Activated CD4-positive, alpha-beta memory T cell treated with anti-CD3 and anti-CD28 coated beads for 36 hours (primary cell): ENCODE data around the gene COA8. TPM values are rescaled to one million over a fixed set of nuclear protein-coding genes. Genes with fewer than 3 reads are reported as not detected.

Experiments used
- CTCF ChIA-PET: fragments of 350-600 bp; sonication (Branson Sonifier 250); formaldehyde crosslinking; loops from one replicate; lab custom pipeline; 2021; ENCODE audit warnings: antibody characterized with exemption, inconsistent platforms; lab: Charles Lee
- POLR2A ChIA-PET: fragments of 350-600 bp; sonication (Branson Sonifier 250); formaldehyde crosslinking; loops from one replicate; lab custom pipeline; 2021; ENCODE audit warnings: antibody characterized with exemption; lab: Charles Lee
- DNase-seq: peaks from one replicate; pipeline ENCODE4 v3.0.0-alpha.2; 2020
- H3K27ac Mint-ChIP-seq: one replicate; pipeline ENCODE4 v1.8.0; 2021; ENCODE audit warnings: mixed read lengths
- H3K27me3 Mint-ChIP-seq: one replicate; pipeline ENCODE4 v1.8.0; 2021; ENCODE audit warnings: mixed read lengths
- H3K36me3 Mint-ChIP-seq: one replicate; pipeline ENCODE4 v1.8.0; 2021; ENCODE audit warnings: mixed read lengths
- H3K4me1 Mint-ChIP-seq: one replicate; pipeline ENCODE4 v1.8.0; 2021; ENCODE audit warnings: low read depth, mixed read lengths
- H3K4me3 Mint-ChIP-seq: one replicate; pipeline ENCODE4 v1.8.0; 2021; ENCODE audit warnings: mild to moderate bottlenecking, mixed read lengths
- H3K9me3 Mint-ChIP-seq: one replicate; pipeline ENCODE4 v1.8.0; 2021; ENCODE audit warnings: mixed read lengths
- intact Hi-C: fragments of 100-400 bp; cut with micrococcal nuclease; formaldehyde crosslinking; loops from one replicate; pipeline ENCODE4 v1.15.1; 2023
- total RNA-seq, 2 experiments: library from RNA; stranded (reverse); gene quantifications; one replicate each; pipeline ENCODE4 v1.2.3, GENCODE V29; 2021

The COA8 gene
- total RNA-seq, 2 experiments from 2014 or later, result 46.2 to 48.9 TPM

DNA sequence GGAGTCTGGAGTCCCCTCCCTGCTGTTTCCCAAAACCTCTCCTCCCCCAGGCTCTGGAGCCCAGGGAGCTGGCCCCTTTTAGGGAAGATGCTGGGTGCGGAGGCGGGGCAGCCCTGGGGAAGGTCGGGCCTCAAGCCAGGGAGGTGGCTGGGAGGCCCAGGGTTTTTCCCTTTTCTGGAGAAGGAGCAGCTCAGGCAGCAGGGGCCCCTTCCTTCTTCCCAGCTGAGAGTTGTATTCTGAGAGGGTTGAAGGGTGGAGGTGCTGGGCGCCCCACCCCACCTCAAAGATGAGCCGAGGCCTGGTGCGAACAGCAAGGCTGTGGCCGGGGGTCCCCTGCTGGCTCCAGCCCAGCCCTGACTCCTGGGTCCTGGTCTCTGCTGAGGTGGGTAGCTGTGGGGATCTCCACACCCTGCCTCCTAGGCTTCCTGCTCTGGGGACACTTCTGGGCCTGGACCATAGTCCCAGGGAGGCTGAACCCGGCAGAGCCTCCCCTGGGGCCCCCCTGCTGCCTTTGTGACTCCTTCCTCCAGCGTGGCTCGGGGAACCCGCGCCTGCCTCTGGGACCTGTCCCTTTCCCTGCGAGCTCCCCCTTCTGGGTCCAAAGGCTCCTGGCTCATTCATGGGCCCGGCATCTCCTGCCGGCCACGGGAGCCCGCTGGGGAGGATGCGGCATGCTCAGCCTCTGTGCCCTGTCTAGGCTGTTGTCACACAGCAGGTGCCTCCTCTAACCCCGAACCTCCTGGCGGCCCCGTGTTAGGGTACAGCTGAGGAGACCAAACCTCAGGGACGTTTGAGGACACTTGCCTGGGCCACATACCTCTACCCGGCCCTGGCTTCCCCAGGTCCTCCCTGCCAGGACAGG lies 29.4 kb upstream of the COA8 start:
- DNase-seq, result no peak
- H3K27me3 Mint-ChIP-seq, result no peaks in the 10 kb centered on the region
- POLR2A ChIA-PET, result no interaction called here
- no peaks in the 10 kb centered on the region for H3K9me3 Mint-ChIP-seq
- no peak overlapping the region for H3K4me3 Mint-ChIP-seq
- H3K36me3 Mint-ChIP-seq, result peaks cover 4% of the 10 kb centered on the region
- intact Hi-C loops, result no loop called here
- H3K4me1 Mint-ChIP-seq, result peaks cover 25% of the 10 kb centered on the region
- CTCF ChIA-PET, result interaction anchor here (1.3 kb wide), 1 partner anchor 14 kb away, joined by 4 read pairs; no protein-coding TSS in a partner anchor
- H3K27ac Mint-ChIP-seq, result no peak overlapping the region

DNA sequence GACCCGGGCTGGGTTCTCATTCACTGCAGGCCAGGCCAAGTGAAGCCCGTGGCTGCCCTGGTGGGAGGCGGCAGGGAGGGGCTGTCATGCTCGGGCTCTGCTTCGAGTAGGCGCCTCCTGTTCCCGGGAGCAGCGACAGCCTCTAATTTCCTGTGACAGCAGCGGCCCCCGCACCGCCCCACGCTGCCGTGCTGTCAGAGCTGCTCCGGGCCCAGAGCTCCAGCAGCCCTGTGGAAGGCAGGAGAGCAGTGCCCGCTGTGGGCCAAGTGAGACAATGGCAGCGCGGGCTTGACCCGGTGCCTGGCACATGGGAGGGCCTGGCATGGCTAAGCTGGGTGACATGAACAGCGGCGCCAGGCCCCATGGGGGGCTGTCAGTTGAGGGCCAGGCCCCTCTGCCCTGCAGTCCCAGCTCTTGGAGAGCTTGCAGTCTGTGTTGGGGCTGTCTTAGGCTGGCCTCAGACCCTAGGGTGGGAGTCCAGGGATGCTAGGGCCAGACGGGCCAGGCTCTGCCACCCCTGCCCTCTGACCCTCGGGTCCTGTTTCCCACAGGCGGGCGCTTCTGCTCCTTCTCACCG lies 28.7 kb upstream of the COA8 start:
- Mint-ChIP-seq H3K27me3 (no peaks in the 10 kb centered on the region), H3K9me3 (no peaks in the 10 kb centered on the region), H3K4me3 (no peak overlapping the region), H3K4me1 (peaks cover 23% of the 10 kb centered on the region), H3K27ac (no peak overlapping the region), H3K36me3 (peaks cover 4% of the 10 kb centered on the region)
- POLR2A ChIA-PET, result no interaction called here
- no peak for DNase-seq
- CTCF ChIA-PET, result no interaction called here
- intact Hi-C loops, result no loop called here

DNA sequence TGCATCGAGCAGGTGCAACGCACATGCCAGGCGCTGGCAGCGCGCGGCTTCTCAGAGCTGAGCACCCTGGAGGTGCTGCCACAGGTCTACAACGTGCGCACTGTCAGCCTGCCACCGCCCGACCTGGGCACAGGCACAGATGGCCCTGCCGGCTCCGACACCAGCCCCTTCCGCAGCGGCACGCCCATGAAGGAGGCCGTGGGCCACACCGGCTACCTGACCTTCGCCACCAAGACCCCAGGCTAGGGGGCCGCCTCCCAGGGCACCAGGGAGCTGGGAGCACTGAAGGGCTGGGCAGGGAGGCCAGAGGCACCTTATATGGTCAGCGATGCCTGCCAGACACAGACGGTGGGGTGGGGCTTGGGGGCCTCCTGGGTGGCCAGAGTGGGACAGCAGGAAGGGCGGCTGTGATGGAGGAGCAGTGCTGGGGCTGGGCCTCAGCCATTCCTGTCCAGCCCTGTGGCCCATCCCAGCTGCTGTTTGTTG lies 28.1 kb upstream of the COA8 start:
- DNase-seq, result no peak
- peaks cover 4% of the 10 kb centered on the region for H3K36me3 Mint-ChIP-seq
- peaks cover 21% of the 10 kb centered on the region for H3K4me1 Mint-ChIP-seq
- POLR2A ChIA-PET, result no interaction called here
- H3K4me3 Mint-ChIP-seq, result no peak overlapping the region
- H3K27ac Mint-ChIP-seq, result no peak overlapping the region
- H3K27me3 Mint-ChIP-seq, result no peaks in the 10 kb centered on the region
- intact Hi-C loops, result no loop called here
- CTCF ChIA-PET, result no interaction called here
- no peaks in the 10 kb centered on the region for H3K9me3 Mint-ChIP-seq

DNA sequence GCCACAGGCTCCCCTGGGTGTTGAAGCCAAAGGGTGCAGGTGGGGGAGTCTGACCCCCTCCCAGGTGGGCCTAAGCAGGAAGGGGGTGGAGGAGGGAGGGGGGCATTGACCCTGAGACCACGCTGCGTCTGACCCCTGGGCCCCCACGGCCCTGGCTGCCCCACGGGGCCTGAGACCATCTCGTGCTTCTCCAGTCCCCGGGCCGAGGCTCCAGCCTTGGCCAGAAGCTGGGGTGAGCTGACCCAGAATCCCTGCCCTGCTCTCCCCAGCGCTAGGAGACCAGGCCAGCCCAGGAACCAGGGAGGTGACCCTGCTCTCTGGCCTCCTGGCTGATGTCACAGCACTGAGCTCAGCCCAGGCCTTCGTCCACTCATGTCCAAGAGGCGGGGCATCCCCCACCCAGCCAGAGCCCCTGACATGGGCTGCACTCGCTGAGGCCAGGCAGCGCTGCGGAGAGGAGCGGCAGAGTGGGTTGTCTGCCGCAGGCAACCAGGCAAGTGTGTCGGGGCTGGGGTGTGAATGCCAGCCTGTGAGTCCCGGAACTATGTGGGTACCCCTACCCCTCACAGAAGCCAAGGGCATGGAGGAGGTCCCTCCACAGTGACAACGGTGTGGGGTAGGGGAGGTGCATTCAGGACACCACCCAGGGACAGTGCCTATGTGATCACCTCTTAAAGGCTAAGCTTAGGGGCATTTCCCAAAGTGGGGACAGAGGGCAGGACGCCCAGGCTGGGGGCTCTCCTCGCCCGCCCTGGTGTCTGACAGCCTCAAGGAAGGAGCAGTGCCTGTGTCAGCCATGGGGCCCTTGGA lies 27.5 kb upstream of the COA8 start:
- CTCF ChIA-PET, result no interaction called here
- Mint-ChIP-seq H3K27ac (no peak overlapping the region), H3K4me1 (peaks cover 14% of the 10 kb centered on the region), H3K9me3 (no peaks in the 10 kb centered on the region), H3K27me3 (no peaks in the 10 kb centered on the region), H3K4me3 (no peak overlapping the region), H3K36me3 (peaks cover 4% of the 10 kb centered on the region)
- intact Hi-C loops, result no loop called here
- no peak for DNase-seq
- POLR2A ChIA-PET, result no interaction called here

DNA sequence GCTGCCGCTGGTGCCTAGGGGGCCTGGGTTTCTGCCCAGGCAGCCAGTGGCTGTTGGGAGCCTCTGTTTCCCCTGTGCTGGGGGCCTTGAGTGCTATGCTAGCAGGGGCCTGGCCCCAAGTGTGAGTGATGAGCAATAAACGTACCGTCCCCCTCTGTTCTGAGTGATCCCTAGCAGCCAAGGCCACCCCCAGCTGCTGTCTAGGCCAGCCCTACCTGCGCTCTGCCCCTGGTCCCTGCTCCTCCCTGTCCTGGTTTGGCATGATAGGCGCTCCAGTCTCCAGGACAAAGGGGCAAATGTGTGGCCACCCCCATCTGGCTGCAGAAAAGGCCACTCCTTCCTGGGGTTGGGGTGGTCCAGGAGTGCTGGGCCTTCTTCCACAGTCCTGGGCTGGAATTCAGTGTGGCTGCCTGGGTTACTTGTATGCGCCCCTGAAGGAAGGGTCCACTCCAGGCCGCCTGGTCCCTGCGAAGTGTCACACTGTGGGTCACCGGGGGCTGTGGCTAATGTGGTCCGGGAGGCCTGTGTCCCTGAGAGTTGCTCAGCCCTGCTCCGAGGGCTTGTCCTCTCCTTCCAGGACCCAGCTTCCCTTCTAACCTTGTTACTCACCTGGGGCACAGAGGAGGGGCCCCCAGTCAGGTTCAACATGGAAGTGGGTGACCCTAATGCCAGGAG lies 26.7 kb upstream of the COA8 start:
- POLR2A ChIA-PET, result no interaction called here
- H3K27me3 Mint-ChIP-seq, result no peaks in the 10 kb centered on the region

DNA sequence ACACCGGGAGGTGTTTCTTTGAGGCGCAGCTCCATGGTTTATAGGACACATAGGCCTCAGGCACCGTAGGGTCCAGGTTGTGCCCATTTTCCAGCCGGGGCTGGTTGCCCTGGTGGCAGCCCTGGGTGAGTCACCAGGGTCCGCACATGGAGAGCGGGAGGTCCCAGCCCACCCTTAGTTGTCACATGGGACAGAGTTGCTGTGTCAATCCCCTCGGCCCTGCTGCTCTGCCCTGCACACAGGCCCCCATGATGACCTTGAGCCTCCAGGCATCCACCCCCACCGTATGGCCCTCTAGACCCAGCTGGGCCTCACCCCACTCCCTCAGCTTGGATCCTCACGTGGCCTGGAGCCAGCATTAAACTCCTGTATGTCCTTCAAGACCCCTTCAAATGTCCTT lies 26.1 kb upstream of the COA8 start:
- POLR2A ChIA-PET, result no interaction called here
- Mint-ChIP-seq H3K9me3 (no peaks in the 10 kb centered on the region), H3K27ac (no peak overlapping the region), H3K36me3 (no peaks in the 10 kb centered on the region), H3K27me3 (no peaks in the 10 kb centered on the region), H3K4me1 (peaks cover under 1% of the 10 kb centered on the region), H3K4me3 (no peak overlapping the region)
- intact Hi-C loops, result no loop called here
- CTCF ChIA-PET, result interaction anchor here (1.0 kb wide), 2 partner anchors 10 to 38 kb away, joined by 4 to 5 read pairs; no protein-coding TSS in a partner anchor
- no peak for DNase-seq

More for the DNA sequence above, 26.7 kb upstream of the COA8 start:
- no peak overlapping the region for H3K4me3 Mint-ChIP-seq
- peaks cover 7% of the 10 kb centered on the region for H3K4me1 Mint-ChIP-seq
- CTCF ChIA-PET, result interaction anchor here (1.0 kb wide), 1 partner anchor 37 kb away, joined by 5 read pairs; no protein-coding TSS in a partner anchor
- intact Hi-C loops, result no loop called here
- peaks cover 4% of the 10 kb centered on the region for H3K36me3 Mint-ChIP-seq
- DNase-seq, result no peak
- no peak overlapping the region for H3K27ac Mint-ChIP-seq
- H3K9me3 Mint-ChIP-seq, result no peaks in the 10 kb centered on the region

DNA sequence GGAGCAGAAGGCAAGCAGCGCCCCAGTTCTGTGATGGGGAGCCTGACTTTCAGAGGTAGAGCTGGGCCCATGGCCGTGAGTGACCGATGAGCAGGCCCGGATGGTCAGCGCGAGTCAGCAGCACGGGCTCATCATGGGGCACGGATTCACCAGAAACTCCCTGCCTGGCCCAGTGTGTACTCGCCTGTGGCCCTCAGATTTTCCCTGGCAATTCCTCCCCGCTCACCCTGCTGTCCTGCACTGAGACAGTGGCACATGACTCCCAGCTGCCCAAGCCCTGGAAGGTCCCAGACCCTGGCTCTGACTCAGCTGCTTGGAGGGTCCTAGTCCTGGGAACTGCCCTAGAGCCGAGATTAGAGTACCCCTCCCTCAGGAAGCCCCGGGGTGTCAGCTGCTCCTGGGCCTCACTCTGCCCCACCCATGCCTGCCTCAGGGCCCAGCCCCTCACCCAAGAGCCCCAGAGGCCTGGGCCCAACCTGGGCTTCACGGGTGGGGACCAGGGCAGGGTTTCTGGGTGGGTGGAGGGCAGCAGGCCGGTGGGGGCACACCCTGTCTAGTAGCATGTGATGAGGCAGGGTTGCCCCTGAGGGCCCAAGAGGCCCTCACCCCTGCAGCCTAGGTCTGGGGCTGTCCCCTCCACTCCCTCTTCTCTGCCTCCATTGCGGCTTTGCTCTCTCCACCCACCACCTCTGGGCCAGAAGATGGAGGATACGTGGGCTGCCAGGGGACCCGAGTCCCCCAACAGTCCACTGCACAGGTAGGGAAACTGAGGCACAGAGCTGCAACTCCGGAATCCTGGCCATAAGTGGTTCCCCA lies 25.4 kb upstream of the COA8 start:
- Mint-ChIP-seq H3K27ac (no peak overlapping the region), H3K27me3 (no peaks in the 10 kb centered on the region), H3K4me1 (no peaks in the 10 kb centered on the region), H3K4me3 (no peak overlapping the region), H3K36me3 (no peaks in the 10 kb centered on the region), H3K9me3 (no peaks in the 10 kb centered on the region)
- ChIA-PET POLR2A (no interaction called here), CTCF (interaction anchor here (1.0 to 1.2 kb wide), 3 partner anchors 9 to 38 kb away, joined by 4 to 5 read pairs (median 4); no protein-coding TSS in a partner anchor)
- DNase-seq, result no peak
- intact Hi-C loops, result no loop called here

DNA sequence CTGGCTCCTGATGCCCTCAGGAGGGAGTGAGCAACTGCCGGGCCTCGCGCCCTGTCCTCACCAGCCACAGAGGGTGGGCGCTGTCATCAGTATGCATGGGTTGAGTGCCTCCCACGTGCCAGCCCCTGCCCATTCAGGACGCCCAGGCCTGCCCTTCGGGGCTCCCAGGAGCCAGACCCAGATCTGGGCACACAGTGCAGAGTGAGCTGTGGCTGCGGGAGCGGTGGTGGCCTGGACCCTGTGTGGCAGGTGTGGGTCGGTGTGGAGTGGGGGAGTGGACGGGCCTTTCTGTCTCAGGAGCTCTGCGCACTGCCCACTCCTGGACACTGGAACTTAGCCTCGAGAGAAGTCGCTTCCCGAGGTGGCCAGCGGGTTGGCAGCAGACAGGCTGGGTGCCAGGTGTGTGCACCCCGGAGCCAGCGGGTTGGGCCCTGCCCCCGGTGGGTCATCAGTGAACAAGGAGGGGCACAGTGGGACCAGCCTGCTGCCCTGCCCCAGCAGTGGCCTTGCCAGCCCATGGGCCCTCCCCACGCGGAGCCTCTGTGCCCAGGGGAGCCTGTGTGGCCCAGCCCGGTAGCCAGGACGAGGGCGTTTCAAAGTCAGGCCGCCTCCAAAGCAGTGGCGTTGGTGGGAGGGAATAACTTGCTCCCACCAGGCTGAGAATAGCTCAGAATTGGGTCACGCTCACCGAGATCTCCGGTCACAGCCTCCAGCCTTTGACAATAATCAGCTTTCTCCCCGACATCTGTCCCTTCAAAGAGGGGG lies 24.3 kb upstream of the COA8 start:
- Mint-ChIP-seq H3K4me3 (no peak overlapping the region), H3K4me1 (no peaks in the 10 kb centered on the region), H3K27me3 (no peaks in the 10 kb centered on the region), H3K9me3 (no peaks in the 10 kb centered on the region), H3K27ac (no peak overlapping the region), H3K36me3 (no peaks in the 10 kb centered on the region)
- POLR2A ChIA-PET, result interaction anchor here (1.0 kb wide), 2 partner anchors 11 to 21 kb away, joined by 3 read pairs; no protein-coding TSS in a partner anchor
- CTCF ChIA-PET, result interaction anchor here (1.2 kb wide), 1 partner anchor 19 kb away, joined by 4 read pairs; no protein-coding TSS in a partner anchor
- intact Hi-C loops, result no loop called here
- DNase-seq, result no peak

DNA sequence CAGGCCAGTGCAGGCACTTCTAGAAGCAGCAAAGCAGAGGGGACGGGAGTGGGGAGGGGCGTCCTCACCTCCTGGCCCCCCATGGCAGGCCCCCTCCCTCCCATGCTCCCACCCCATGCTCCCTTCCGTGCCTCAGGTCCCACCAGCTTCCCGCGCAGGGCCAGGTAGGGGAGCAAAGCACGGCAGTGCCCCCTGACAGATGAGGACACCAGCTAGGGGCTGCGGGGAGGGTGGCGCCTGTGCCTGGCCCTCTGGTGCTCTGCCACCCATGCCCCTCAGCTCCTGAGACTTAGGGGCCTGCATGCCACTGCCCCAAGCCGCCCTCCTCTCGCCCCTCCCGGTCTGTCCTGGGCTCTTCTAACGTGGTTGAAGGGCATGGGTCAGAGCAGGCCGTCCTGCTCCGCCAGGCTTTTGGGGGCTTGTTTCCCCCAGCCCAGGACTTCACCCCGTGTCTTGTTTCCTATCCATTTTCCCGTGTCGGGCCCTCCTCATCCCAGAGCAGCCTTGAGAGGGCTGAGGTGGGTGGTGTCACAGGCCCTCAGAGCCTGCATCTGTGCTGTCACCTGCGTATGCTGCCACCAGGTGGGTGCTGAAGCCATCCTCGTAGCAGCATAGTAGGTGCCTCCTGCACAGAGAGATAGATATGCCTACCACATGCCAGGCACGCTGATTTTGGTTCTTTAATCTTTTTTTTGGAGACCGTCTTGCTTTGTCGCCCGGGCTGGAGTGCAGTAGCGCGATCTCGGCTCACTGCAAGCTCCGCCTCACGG lies 23.5 kb upstream of the COA8 start:
- Mint-ChIP-seq H3K4me1 (no peaks in the 10 kb centered on the region), H3K4me3 (no peak overlapping the region), H3K27me3 (no peaks in the 10 kb centered on the region), H3K27ac (no peak overlapping the region), H3K9me3 (no peaks in the 10 kb centered on the region), H3K36me3 (no peaks in the 10 kb centered on the region)
- ChIA-PET CTCF (no interaction called here), POLR2A (interaction anchor here (1.0 kb wide), 2 partner anchors 12 to 20 kb away, joined by 3 read pairs; no protein-coding TSS in a partner anchor)
- intact Hi-C loops, result no loop called here
- DNase-seq, result no peak
